Measurements from ENCODE around the gene C1orf56. TPM values are rescaled to one million over a fixed set of nuclear protein-coding genes. Genes with fewer than 3 reads are reported as not detected.
A peak's percentile ranks its signal among the peaks of the same experiment; 100 is the strongest.

C1orf56 gene
- total and polyA plus RNA-seq, 11 donors, result 6.3 to 14.2 (median 7.8) TPM

- no peak overlapping the region for H3K4me3 ChIP-seq
- intact Hi-C loops (cut with DNase I), result no loop called here
- H3K27ac ChIP-seq, result peak overlapping the region in 1 of 12 donors; percentile 18
- no peak for DNase-seq
- H3K36me3 ChIP-seq, result no peaks in the 10 kb centered on the region
- no peaks in the 10 kb centered on the region for H3K9me3 ChIP-seq
- H3K27me3 ChIP-seq, result no peaks in the 10 kb centered on the region
- no peak for ATAC-seq
- peaks cover 0 to 20% (median 8%) of the 10 kb centered on the region in 12 donors for H3K4me1 ChIP-seq
- TF ChIP-seq CTCF (IDR thresholded peaks at IDR 0.05) (no peak), POLR2A (IDR thresholded peaks at IDR 0.05) (no peak)
Measured at GRCh38 chr1:151065089-151065645, 17.6 kb downstream of the C1orf56 start.

- intact Hi-C loops (cut with DNase I), result no loop called here
- Histone ChIP-seq H3K27ac (peak overlapping the region in 3 of 12 donors; percentile 7 to 28 (median 19)), H3K36me3 (no peaks in the 10 kb centered on the region), H3K4me3 (no peak overlapping the region), H3K9me3 (no peaks in the 10 kb centered on the region), H3K27me3 (no peaks in the 10 kb centered on the region), H3K4me1 (peaks cover 0 to 23% (median 10%) of the 10 kb centered on the region in 12 donors)
- TF ChIP-seq POLR2A (IDR thresholded peaks at IDR 0.05), result no peak
- no peak for TF ChIP-seq CTCF (IDR thresholded peaks at IDR 0.05)
- DNase-seq (no peak), ATAC-seq (no peak)
- 77 to 91% (median 87%) methylated on average over 4 of the region's 4 CpGs for WGBS, 4 donors
Measured at GRCh38 chr1:151067185-151067584, 19.6 kb downstream of the C1orf56 start.

- Histone ChIP-seq H3K27me3 (no peaks in the 10 kb centered on the region), H3K27ac (peak overlapping the region in 10 of 12 donors; percentile 92 to 100 (median 99)), H3K4me3 (no peak overlapping the region), H3K9me3 (no peaks in the 10 kb centered on the region), H3K4me1 (peaks cover 0 to 23% (median 10%) of the 10 kb centered on the region in 12 donors), H3K36me3 (peaks cover 0 to 10% (median 6%) of the 10 kb centered on the region in 9 donors)
- ATAC-seq, result no peak
- intact Hi-C loops (cut with DNase I), result no loop called here
- no peak for DNase-seq
- WGBS, 4 donors, result 80 to 85% (median 83%) methylated on average over 5 of the region's 5 CpGs
- no peak for TF ChIP-seq POLR2A (IDR thresholded peaks at IDR 0.05)
- no peak for TF ChIP-seq CTCF (IDR thresholded peaks at IDR 0.05)
Measured at GRCh38 chr1:151069103-151069486, 21.5 kb downstream of the C1orf56 start.

- Histone ChIP-seq H3K36me3 (peaks cover 0 to 23% (median 7%) of the 10 kb centered on the region in 9 donors), H3K9me3 (no peaks in the 10 kb centered on the region), H3K4me3 (peak within 1 kb of the TSS; percentile 44 to 98 (median 81)), H3K27ac (peak within 1 kb of the TSS; percentile 92 to 100 (median 99)), H3K27me3 (no peaks in the 10 kb centered on the region), H3K4me1 (peaks cover 0 to 23% (median 10%) of the 10 kb centered on the region in 12 donors)
- intact Hi-C loops (cut with DNase I), result loop anchor here in 3 of 10 donors (2.0 to 5.0 kb wide), 3 partner anchors 48 to 63 kb away; partner anchors contain the start of genes MINDY1 (in 1 of the 3) and PRUNE1 (in 1 of the 3)
- TF ChIP-seq CTCF (IDR thresholded peaks at IDR 0.05) (peak; percentile 88 to 99 (median 92)), POLR2A (IDR thresholded peaks at IDR 0.05) (peak in 1 of 2 donors; percentile 35)
- WGBS, 4 donors, result 0% methylated on average over 45 to 50 of the region's 50 CpGs
- ATAC-seq (peak; percentile 92 to 96 (median 94)), DNase-seq (peak; percentile 94 to 97 (median 95))
Measured at GRCh38 chr1:151070474-151071276, 23.1 kb downstream of the C1orf56 start, which contains the start of gene GABPB2. Gene GABPB2 (plus strand): TSS chr1:151070761. CDS start chr1:151088190, 17,429 bp downstream.

Measured in heart left ventricle (tissue), 16 donors.